Gastroesophageal sphincter (tissue), 4 donors: ENCODE data around the gene PPP2R3A. TPM values are rescaled to one million over a fixed set of nuclear protein-coding genes. Genes with fewer than 3 reads are reported as not detected.

Experiments used
- ATAC-seq: fragments of 150-250 bp; one replicate; pipeline ENCODE4 v1.9.1; 2016; ENCODE audit warnings: mild to moderate bottlenecking, moderate library complexity
- H3K27ac ChIP-seq, 4 donors: fragments of 200-600 bp; sonication (generic) in 3 of 4; 1 replicate in 3 of 4; 2 replicates in 1 of 4; pipeline ENCODE4 v1.5.1; 2016 to 2019
- H3K27me3 ChIP-seq: fragments of 200-600 bp; sonication (generic); one replicate; pipeline ENCODE4 v1.5.1; 2019
- H3K36me3 ChIP-seq, 2 donors: fragments of 200-600 bp; sonication (generic); one replicate each; pipeline ENCODE4 v1.5.1; 2019; ENCODE audit warnings: control low read depth in 1 of 2
- H3K4me1 ChIP-seq, 3 donors: fragments of 200-600 bp; sonication (generic); 1 replicate in 2 of 3; 2 replicates in 1 of 3; pipeline ENCODE4 v1.5.1; 2016 to 2019; ENCODE audit warnings: control low read depth in 2 of 3
- H3K4me3 ChIP-seq, 2 donors: fragments of 200-600 bp; sonication (generic); one replicate each; pipeline ENCODE4 v1.5.1; 2019; ENCODE audit warnings: mild to moderate bottlenecking in 1 of 2, moderate library complexity in 1 of 2
- H3K9me3 ChIP-seq, 3 donors: fragments of 200-600 bp; sonication (generic); one replicate each; pipeline ENCODE4 v1.5.1; 2017 to 2019; ENCODE audit warnings: control low read depth in 2 of 3
- CTCF ChIP-seq, 4 experiments: fragments of 200-600 bp in 2 of 4; fragments of 450-650 bp in 2 of 4; sonication (generic) in 1 of 4; IDR thresholded peaks; one replicate each; pipeline ENCODE4 v1.5.1; 2017 to 2019; ENCODE audit warnings: antibody characterized with exemption in 4 of 4, mild to moderate bottlenecking in 2 of 4, moderate library complexity in 2 of 4
- EP300 ChIP-seq: sonication (generic); formaldehyde crosslinking; IDR thresholded peaks from one replicate; pipeline ENCODE4 v1.6.1; 2017; ENCODE audit warnings: antibody characterized with exemption, mild to moderate bottlenecking
- POLR2A ChIP-seq, 2 donors: fragments of 450-650 bp; IDR thresholded peaks; one replicate each; pipeline ENCODE4 v1.6.1; 2017; ENCODE audit warnings: antibody characterized with exemption in 2 of 2, mild to moderate bottlenecking in 2 of 2, moderate library complexity in 1 of 2
- POLR2AphosphoS5 ChIP-seq: sonication (generic); formaldehyde crosslinking; IDR thresholded peaks from one replicate; pipeline ENCODE4 v1.6.1; 2017; ENCODE audit warnings: antibody characterized with exemption
- WGBS, 2 donors: methylation state at CpG; one replicate each; pipeline ENCODE4 v1.1.5; 2018; ENCODE audit warnings: low coverage in 1 of 2; 5-methylcytosine and 5-hydroxymethylcytosine counted together
- total RNA-seq, 4 donors: library from RNA; depleted of rRNA; stranded (reverse); fragments of >200 nt; gene quantifications; one replicate each; pipeline ENCODE4 v1.1.0, GENCODE V29; 2016

PPP2R3A gene
- total RNA-seq, 4 donors from 2014 or later = 22.5 to 31.8 (median 27.8) TPM

GRCh38 chr3:136149667-136150066, 184.1 kb downstream of the PPP2R3A start:
- Histone ChIP-seq H3K27me3 (no peaks in the 10 kb centered on the region), H3K27ac (no peak overlapping the region), H3K4me1 (peaks cover 0 to 42% (median 0%) of the 10 kb centered on the region in 3 donors), H3K9me3 (no peaks in the 10 kb centered on the region), H3K4me3 (no peak overlapping the region), H3K36me3 (peaks cover 0 to 33% of the 10 kb centered on the region in 2 donors)
- no peak for ATAC-seq
- TF ChIP-seq POLR2A (IDR thresholded peaks at IDR 0.05) (no peak), EP300 (no peak), CTCF (IDR thresholded peaks at IDR 0.05) (no peak), POLR2AphosphoS5 (no peak)
- 43 to 49% methylated on average over 3 of the region's 3 CpGs for WGBS, 2 donors

- H3K27ac ChIP-seq = no peak overlapping the region
- TF ChIP-seq POLR2AphosphoS5 = no peak
- no peak for TF ChIP-seq EP300
- no peak for TF ChIP-seq CTCF (IDR thresholded peaks at IDR 0.05)
- TF ChIP-seq POLR2A (IDR thresholded peaks at IDR 0.05) = no peak
- peaks cover 0 to 21% of the 10 kb centered on the region in 2 donors for H3K36me3 ChIP-seq
- H3K27me3 ChIP-seq = no peaks in the 10 kb centered on the region
- no peak for ATAC-seq
- H3K4me1 ChIP-seq = peaks cover 0 to 57% (median 0%) of the 10 kb centered on the region in 3 donors
- 70 to 87% methylated on average over 7 to 10 of the region's 10 CpGs for WGBS, 2 donors
- no peaks in the 10 kb centered on the region for H3K9me3 ChIP-seq
- H3K4me3 ChIP-seq = no peak overlapping the region
These were observed 185.7 kb downstream of the PPP2R3A start for GRCh38 chr3:136151219-136151618.

- 73 to 89% methylated on average over 4 of the region's 4 CpGs for WGBS, 2 donors
- Histone ChIP-seq H3K9me3 (no peaks in the 10 kb centered on the region), H3K4me3 (no peak overlapping the region), H3K27me3 (no peaks in the 10 kb centered on the region), H3K36me3 (peaks cover 0 to 18% of the 10 kb centered on the region in 2 donors), H3K4me1 (peaks cover 0 to 66% (median 0%) of the 10 kb centered on the region in 3 donors), H3K27ac (no peak overlapping the region)
- ATAC-seq = no peak
- TF ChIP-seq EP300 (no peak), CTCF (IDR thresholded peaks at IDR 0.05) (no peak), POLR2A (IDR thresholded peaks at IDR 0.05) (no peak), POLR2AphosphoS5 (no peak)
These were observed 186.8 kb downstream of the PPP2R3A start for GRCh38 chr3:136152176-136152843.

- Histone ChIP-seq H3K9me3 (no peaks in the 10 kb centered on the region), H3K36me3 (peaks cover 0 to 18% of the 10 kb centered on the region in 2 donors), H3K4me3 (no peak overlapping the region), H3K4me1 (peaks cover 0 to 69% (median 0%) of the 10 kb centered on the region in 3 donors), H3K27ac (no peak overlapping the region), H3K27me3 (no peaks in the 10 kb centered on the region)
- TF ChIP-seq POLR2AphosphoS5 (no peak), EP300 (no peak), POLR2A (IDR thresholded peaks at IDR 0.05) (no peak), CTCF (IDR thresholded peaks at IDR 0.05) (no peak)
- no peak for ATAC-seq
- 91 to 100% methylated on average over 2 to 4 of the region's 4 CpGs for WGBS, 2 donors
These were observed 187.4 kb downstream of the PPP2R3A start for GRCh38 chr3:136152963-136153362.

GRCh38 chr3:136161516-136161915, 196.0 kb downstream of the PPP2R3A start:
- no peak overlapping the region for H3K27ac ChIP-seq
- H3K4me3 ChIP-seq = no peak overlapping the region
- H3K9me3 ChIP-seq = no peaks in the 10 kb centered on the region
- TF ChIP-seq CTCF (IDR thresholded peaks at IDR 0.05) (no peak), POLR2AphosphoS5 (no peak), POLR2A (IDR thresholded peaks at IDR 0.05) (no peak), EP300 (no peak)
- H3K36me3 ChIP-seq = no peaks in the 10 kb centered on the region
- no peaks in the 10 kb centered on the region for H3K27me3 ChIP-seq
- H3K4me1 ChIP-seq = peaks cover 0 to 70% (median 0%) of the 10 kb centered on the region in 3 donors
- no peak for ATAC-seq
